B cell (primary cell): Measurements from ENCODE around the gene HES2.

Experiments
- CTCF ChIP-seq: fragments of 200-600 bp; IDR thresholded peaks from one replicate; pipeline ENCODE4 v1.8.0; 2022; ENCODE audit warnings: antibody characterized with exemption, mild to moderate bottlenecking
- EZH2 ChIP-seq: IDR thresholded peaks from 2 replicates; pipeline ENCODE4 v1.6.1; 2012; ENCODE audit warnings: borderline replicate concordance, low read depth, mild to moderate bottlenecking, moderate library complexity, low read length; ENCODE audit not compliant: insufficient read depth, poor library complexity, severe bottlenecking

GRCh38 chr1:6467744-6468688 is 48.3 kb upstream of the HES2 start:
- TF ChIP-seq CTCF = no peak
- no peak for TF ChIP-seq EZH2
